Suprapubic skin (tissue), 3 donors: ENCODE results near the gene GUCY1A1.

Experiments used
- EP300 ChIP-seq: sonication (generic); formaldehyde crosslinking; IDR thresholded peaks from one replicate; pipeline ENCODE4 v1.6.1; 2017; ENCODE audit warnings: antibody characterized with exemption
- POLR2A ChIP-seq, 2 donors: fragments of 450-650 bp; IDR thresholded peaks; one replicate each; pipeline ENCODE4 v1.6.1; 2017; ENCODE audit warnings: antibody characterized with exemption in 2 of 2, mild to moderate bottlenecking in 2 of 2, moderate library complexity in 2 of 2
- TF ChIP-seq, protein P1 (sequence below), 2 donors: fragments of 200-600 bp in 1 of 2; fragments of 450-650 bp in 1 of 2; sonication (generic) in 1 of 2; IDR thresholded peaks; one replicate each; pipeline ENCODE4 v1.5.1; 2016 to 2019; ENCODE audit warnings: antibody characterized with exemption in 2 of 2, mild to moderate bottlenecking in 1 of 2, moderate library complexity in 1 of 2

DNA sequence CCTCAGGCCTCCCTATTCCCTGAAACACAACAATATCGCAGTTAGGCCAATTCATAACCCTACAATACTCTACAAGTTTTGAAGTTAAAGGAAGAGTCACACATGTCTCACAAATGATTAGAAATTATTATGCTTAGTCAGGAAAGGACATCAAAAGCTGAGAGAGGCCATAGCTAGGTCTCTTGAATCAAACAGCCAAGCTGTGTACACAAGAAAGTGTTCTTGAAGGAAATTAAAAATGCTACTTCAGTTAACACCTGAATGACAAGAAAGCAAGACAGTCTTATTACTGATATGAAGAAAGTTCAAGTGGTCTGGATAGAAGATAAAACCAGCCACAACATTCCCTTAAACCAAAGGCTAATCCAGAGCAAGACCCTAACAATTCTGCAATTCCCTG is 23.6 kb upstream of the GUCY1A1 start:
- TF ChIP-seq, protein P1, sequence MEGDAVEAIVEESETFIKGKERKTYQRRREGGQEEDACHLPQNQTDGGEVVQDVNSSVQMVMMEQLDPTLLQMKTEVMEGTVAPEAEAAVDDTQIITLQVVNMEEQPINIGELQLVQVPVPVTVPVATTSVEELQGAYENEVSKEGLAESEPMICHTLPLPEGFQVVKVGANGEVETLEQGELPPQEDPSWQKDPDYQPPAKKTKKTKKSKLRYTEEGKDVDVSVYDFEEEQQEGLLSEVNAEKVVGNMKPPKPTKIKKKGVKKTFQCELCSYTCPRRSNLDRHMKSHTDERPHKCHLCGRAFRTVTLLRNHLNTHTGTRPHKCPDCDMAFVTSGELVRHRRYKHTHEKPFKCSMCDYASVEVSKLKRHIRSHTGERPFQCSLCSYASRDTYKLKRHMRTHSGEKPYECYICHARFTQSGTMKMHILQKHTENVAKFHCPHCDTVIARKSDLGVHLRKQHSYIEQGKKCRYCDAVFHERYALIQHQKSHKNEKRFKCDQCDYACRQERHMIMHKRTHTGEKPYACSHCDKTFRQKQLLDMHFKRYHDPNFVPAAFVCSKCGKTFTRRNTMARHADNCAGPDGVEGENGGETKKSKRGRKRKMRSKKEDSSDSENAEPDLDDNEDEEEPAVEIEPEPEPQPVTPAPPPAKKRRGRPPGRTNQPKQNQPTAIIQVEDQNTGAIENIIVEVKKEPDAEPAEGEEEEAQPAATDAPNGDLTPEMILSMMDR (IDR thresholded peaks at IDR 0.05): no peak
- TF ChIP-seq POLR2A (IDR thresholded peaks at IDR 0.05): no peak
- no peak for TF ChIP-seq EP300
